ENCODE results near the gene FBN2.

GRCh38 chr5:128212191-128212806, 325.7 kb downstream of the FBN2 start:
- no peak for TF ChIP-seq CTCF (IDR thresholded peaks at IDR 0.05; ENCODE audit: poor library complexity)
- no peak for TF ChIP-seq EZH2 (IDR thresholded peaks at IDR 0.05; ENCODE audit: borderline replicate concordance)
- TF ChIP-seq EZH2phosphoT487 (IDR thresholded peaks at IDR 0.05; ENCODE audit: low read depth, severe bottlenecking, unreplicated experiment) = no peak
